Measurements from ENCODE around the gene MANF.

Gene MANF

GRCh38 chr3:51390246-51391074 lies 5.4 kb downstream of the MANF start:
- DNase-seq = no peak

DNA sequence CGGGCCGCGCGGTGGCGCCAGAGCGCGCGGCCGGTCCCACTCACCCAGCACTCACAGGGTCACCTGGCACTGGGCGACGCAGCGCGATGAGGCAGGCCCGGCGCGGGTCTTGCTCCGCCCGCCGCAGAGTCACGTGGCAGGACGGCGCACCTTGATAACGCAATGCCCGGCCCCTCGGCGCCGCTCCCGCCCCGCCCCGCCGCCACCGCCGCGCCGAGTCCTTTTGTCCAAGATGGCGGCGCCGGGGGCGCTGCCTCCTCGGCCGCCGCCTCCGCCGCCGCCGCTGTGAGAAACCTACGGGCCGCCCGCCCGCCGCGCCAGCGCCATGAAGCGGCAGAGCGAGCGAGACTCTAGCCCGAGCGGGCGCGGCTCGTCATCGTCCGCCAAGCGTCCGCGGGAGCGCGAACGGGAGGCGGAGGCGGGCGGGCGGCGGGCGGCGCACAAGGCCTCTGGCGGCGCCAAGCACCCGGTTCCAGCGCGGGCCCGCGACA lies 6.0 kb downstream of the MANF start, which contains the start of gene RBM15B:
TSS of gene RBM15B (plus strand) at position 211 of the 491 bp plus-strand sequence. CDS start at position 326, 115 bp downstream.
- DNase-seq = peak; percentile 97

DNA sequence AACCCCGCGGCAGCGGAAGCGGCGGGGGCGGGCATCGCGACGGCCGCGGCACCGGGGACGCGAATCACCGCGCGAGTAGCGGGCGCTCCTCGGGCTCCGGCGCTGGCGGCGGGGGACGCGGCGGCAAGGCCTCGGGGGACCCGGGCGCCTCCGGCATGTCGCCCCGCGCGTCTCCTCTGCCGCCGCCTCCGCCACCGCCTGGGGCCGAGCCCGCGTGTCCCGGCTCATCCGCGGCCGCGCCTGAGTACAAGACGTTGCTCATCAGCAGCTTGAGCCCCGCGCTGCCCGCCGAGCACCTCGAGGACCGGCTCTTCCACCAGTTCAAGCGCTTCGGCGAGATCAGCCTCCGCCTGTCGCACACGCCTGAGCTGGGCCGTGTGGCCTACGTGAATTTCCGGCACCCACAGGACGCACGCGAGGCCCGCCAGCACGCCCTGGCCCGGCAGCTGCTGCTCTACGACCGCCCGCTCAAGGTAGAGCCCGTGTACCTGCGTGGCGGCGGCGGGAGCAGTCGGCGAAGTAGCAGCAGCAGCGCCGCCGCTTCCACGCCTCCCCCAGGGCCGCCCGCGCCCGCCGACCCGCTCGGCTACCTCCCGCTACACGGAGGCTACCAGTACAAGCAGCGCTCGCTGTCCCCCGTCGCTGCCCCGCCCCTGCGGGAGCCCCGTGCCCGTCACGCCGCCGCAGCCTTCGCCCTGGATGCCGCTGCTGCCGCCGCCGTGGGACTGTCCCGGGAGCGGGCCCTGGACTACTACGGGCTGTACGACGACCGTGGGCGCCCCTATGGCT lies 6.7 kb downstream of the MANF start:
- DNase-seq = peak; percentile 39

GRCh38 chr3:51392355-51393133 lies 7.5 kb downstream of the MANF start:
- DNase-seq = no peak

GRCh38 chr3:51393134-51393495 lies 8.0 kb downstream of the MANF start:
- no peak for DNase-seq

DNA sequence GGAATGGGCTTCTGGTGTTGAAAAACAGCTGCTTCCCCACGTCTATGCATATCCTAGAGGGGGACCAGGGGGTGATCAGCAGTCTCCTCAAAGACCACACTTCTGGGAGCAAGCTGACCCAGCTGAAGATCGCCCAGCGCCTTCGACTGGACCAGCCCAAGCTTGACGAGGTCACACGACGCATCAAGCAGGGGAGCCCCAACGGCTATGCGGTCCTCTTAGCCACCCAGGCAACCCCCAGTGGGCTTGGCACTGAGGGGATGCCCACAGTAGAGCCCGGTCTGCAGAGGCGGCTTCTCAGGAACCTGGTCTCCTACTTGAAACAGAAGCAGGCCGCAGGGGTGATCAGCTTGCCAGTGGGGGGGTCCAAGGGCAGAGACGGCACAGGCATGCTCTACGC lies 8.5 kb downstream of the MANF start:
- no peak for DNase-seq

GRCh38 chr3:51394541-51394940 lies 9.4 kb downstream of the MANF start:
- DNase-seq = no peak

DNA sequence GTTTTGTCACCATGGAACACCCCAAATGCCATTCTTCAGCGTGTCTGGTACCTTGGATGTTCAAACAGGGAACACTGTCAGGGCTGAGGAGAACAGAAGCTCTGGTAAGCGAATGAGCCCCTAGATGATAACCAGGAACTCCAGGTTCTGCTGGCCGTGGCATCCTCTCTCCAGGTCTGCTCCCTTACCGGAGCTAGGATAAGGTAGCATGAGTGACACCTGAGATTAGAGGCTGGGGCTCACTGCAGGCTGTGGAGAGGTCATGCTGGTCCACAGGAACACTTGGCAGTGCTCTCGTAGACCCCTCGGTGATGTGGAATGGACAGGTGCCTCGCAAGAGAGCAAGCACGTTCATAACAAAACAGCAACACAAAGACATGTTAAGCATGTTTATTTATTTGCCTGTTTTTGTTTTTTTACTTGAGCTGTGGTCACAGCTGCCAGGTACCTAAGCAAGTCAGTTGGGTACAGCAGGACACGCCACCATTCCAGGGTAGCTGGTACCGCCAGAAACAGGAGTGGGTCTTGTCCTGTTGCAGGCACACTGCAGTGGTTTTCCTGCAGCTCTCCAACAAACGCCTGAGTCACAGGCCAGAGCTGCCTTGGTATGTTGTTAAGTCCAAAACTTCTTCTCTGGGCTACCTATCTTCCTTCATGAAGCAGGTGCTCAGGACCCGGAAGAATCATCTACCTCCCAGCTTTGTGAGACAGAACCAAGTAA lies 10.6 kb downstream of the MANF start:
- DNase-seq = no peak

DNA sequence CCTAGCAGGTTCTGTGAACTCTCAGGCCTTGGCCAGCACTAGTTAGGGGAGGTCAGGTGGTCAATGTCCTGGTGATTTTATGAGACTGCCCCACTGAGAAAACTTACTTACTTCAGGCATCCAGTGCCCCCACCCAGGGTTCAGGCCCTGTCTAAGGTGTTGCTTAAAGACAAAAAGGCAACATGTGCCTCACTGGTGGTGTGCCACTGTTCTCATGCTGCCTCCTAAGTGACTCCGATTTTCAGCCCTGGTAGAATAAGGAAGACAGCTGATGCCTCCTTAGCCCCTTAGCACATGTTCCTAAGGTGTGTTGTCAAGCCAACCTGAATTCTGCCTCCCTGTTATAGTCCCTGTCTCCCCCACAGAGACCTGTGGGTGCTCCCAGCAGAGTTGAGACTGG lies 11.3 kb downstream of the MANF start:
- no peak for DNase-seq

DNA sequence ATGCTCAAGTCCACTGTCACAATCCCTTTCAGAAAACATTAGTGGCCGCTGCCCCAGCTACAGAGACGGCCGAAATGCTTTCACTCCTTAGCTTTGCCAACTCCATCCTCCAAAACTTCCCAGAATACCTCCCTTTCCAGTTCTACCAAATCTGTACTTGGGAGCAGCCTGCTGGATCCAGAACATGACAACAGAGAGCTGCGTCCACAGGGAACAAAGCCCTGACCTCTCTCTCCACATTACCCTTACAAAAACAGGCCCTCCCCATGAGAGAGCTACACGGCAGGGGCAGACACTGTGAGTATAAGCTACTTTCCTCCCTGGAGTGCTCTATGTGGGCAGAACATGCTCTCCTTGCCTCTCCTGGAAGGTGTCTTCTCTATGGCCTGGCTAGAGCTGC lies 12.3 kb downstream of the MANF start:
- no peak for DNase-seq

DNA sequence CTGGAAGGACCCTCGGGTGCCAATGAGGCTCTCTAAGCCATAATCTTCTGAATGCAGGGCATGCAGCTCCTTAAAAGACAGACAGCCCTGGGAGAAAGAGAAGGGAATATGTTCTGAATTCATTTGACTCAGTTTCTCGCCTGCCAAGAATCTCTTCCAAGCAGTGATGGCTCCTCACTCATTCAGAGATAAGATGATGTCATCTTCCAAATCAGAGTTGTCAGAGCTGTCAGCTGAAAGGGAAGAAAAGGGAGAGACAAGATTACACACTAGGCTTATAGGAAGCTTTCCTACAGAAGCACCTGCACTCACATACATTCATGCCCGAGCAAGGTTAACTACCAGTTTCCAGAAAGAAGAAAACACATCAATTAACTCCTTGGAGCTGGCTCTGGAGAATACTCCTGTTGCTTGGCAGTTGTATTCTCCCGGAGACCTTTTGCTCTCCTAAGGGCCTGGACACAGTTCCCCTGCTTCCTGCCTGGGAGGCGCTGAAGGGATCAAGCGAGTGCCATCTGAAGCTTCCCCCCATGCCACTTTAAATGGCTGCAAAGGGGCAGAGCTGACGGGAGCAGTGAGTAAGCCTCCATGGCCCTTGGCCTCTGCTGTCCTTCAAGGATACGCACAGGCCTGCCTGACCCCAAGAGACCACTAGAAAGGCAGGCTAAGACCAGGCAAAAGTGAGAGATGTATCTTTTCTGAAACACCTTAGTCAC lies 13.7 kb downstream of the MANF start:
- no peak for DNase-seq

- DNase-seq = no peak
These were observed 15.1 kb downstream of the MANF start for GRCh38 chr3:51400166-51400565.

GRCh38 chr3:51401735-51402134 lies 16.6 kb downstream of the MANF start:
- DNase-seq = no peak

DNA sequence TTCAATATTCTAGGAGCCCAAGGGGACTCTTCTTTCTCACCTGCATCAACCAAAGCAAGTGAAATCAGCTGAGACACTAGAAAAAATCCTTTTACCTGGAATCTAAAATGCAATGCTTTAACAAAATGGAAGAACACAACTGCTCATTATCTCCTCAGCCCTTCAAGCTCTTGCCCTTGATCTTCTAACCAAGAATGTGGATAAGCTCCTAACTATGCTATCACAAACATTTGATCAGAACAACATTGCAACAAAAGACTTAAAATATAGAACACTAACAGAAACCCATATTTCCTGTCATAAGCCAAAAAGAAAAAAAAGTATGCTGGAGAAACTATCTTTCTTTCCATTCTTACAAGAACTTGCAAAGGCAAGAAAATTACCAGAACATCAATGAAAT lies 18.6 kb downstream of the MANF start:
- no peak for DNase-seq

GRCh38 chr3:51408021-51408420 lies 22.9 kb downstream of the MANF start:
- DNase-seq = no peak

- no peak for DNase-seq
These were observed 23.7 kb downstream of the MANF start for GRCh38 chr3:51408813-51409212.

DNA sequence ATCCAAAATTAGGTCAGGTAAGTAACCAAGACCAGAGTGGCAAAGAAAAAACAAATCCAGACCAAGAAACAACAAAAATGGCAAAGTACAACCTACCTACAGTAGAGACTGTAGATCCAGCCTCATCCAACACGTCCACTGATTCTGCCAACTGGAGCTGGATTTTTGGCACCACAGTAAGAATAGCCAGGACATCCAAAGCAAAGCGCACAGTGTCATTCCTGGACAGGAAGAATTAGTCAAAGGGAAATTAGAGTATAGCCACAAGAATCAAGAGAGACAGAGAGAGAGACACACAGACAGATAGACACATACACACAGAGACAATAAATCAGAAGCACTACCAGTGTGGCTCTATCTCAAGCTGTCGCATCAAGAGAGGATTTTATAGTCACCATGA lies 37.1 kb downstream of the MANF start:
- no peak for DNase-seq

- DNase-seq = no peak
These were observed 41.8 kb downstream of the MANF start for GRCh38 chr3:51426921-51427320.

DNA sequence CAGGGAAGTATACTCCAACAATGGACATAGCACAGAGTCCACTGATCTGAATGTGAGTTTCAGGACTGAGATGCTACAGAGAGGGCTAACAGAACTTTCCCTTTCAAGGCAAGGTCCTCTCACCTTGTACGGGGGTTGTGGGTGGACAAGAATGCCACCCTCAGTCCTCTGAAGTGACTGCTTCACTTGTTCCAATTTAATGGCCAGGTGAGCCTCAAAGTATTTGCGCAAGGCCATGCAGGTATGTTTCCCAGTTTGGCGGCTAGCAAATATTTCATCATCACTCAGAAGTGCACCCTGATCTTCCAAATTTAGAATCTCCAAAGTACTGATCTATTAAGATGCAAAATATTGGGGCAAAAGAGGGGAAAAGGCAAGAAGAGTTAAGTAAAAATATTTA lies 44.0 kb downstream of the MANF start:
- no peak for DNase-seq

DNA sequence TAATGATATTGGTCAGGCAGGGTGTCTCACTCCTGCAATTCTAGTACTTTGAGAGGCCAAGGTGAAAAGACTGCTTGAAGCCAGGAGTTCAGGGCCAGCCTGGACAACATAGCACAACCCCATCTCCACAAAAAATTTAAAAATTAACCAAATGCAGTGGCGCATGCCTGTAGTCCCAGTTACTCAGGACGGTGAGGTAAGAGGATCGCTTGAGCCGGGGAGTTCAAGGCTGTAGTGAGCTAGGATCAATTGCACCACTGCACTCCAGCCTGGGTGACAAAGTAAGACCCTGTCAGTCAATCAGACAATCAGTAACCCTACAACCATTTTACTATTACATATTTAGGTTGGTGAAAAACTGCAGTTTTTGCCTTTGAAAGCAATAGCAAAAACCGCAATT lies 49.0 kb downstream of the MANF start:
- no peak for DNase-seq

- peak; percentile 9 for DNase-seq
These were observed 49.7 kb downstream of the MANF start for GRCh38 chr3:51434746-51435327.

Data from T-helper 9 cell (primary cell).